A549 (cell line): ENCODE measurements around the gene P2RX6. TPM values are rescaled to one million over a fixed set of nuclear protein-coding genes. Genes with fewer than 3 reads are reported as not detected.

Experiments
- ATAC-seq, 2 experiments: fragments of 200-7000 bp in 1 of 2; fragments of >200 bp in 1 of 2; cut with Nextera tagmentation in 1 of 2; cut with Tn5 transposase in 1 of 2; 3 replicates each; pipeline versions ENCODE4 v1.8.0 to v1.9.1; 2018 to 2020; ENCODE audit warnings: mild to moderate bottlenecking in 1 of 2, moderate library complexity in 1 of 2
- CTCF ChIA-PET: fragments of 300-600 bp; sonication (Branson Sonifier 250); formaldehyde crosslinking; extraction: SDS; loops from one replicate; lab custom pipeline; 2021; ENCODE audit warnings: antibody characterized with exemption, inconsistent platforms; lab: Yijun Ruan, JAX
- POLR2A ChIA-PET: fragments of 350-600 bp; formaldehyde crosslinking; extraction: SDS; loops from one replicate; lab custom pipeline; 2021; ENCODE audit warnings: antibody characterized with exemption, inconsistent platforms; lab: Yijun Ruan, JAX
- DNase-seq, 2 experiments: peaks; one replicate each; pipeline versions ENCODE4 v3.0.0 to v3.0.0-alpha.2; 2011 to 2016; ENCODE audit warnings: low read depth in 1 of 2, low spot score in 1 of 2
- FAIRE-seq: peaks from 2 replicates; lab custom pipeline; 2011; peaks lifted over from hg19 to GRCh38; lab: Jason Lieb, UNC
- H3K27ac ChIP-seq, 2 experiments: fragments of >200 bp; sonication (Bioruptor Twin); formaldehyde crosslinking; 3 replicates each; pipeline ENCODE4 v1.5.1; 2016 to 2017
- H3K4me1 ChIP-seq: fragments of >200 bp; sonication (Bioruptor Twin); formaldehyde crosslinking; 3 replicates; pipeline ENCODE4 v1.6.1; 2016
- H3K4me2 ChIP-seq: fragments of >200 bp; sonication (Bioruptor Twin); formaldehyde crosslinking; 3 replicates; pipeline ENCODE4 v1.6.1; 2016
- H3K4me3 ChIP-seq: fragments of >200 bp; sonication (Bioruptor Twin); formaldehyde crosslinking; 3 replicates; pipeline ENCODE4 v1.5.1; 2016
- H3K9me3 ChIP-seq: fragments of >200 bp; sonication (Bioruptor Twin); formaldehyde crosslinking; 3 replicates; pipeline ENCODE4 v1.6.1; 2016
- CBX8 ChIP-seq: fragments of 200-600 bp; sonication (generic); IDR thresholded peaks from 2 replicates; pipeline ENCODE4 v1.6.1; 2016
- E2F6 ChIP-seq: IDR thresholded peaks from 2 replicates; pipeline ENCODE4 v1.6.1; 2012; ENCODE audit warnings: low read depth, borderline replicate concordance
- ELK1 ChIP-seq: fragments of 150-350 bp; IDR thresholded peaks from 2 replicates; pipeline ENCODE4 v1.6.1; 2014; ENCODE audit warnings: low read depth, mild to moderate bottlenecking, low read length
- ESRRA ChIP-seq: fragments of 150-350 bp; IDR thresholded peaks from 2 replicates; pipeline ENCODE4 v1.6.1; 2014; ENCODE audit warnings: mild to moderate bottlenecking, low read length, borderline replicate concordance
- FOSL2 ChIP-seq, 2 experiments: fragments of 450-650 bp in 1 of 2; fragments of >200 bp in 1 of 2; sonication (Bioruptor Twin) in 1 of 2; formaldehyde crosslinking; IDR thresholded peaks; 2 replicates each; pipeline versions ENCODE4 v1.5.0 to v1.6.1; 2016 to 2020; ENCODE audit warnings: mild to moderate bottlenecking in 1 of 2, moderate library complexity in 1 of 2
- HES2 ChIP-seq: fragments of >200 bp; sonication (Bioruptor Twin); formaldehyde crosslinking; IDR thresholded peaks from 2 replicates; pipeline ENCODE4 v1.6.1; 2016
- HOXA7 ChIP-seq: fragments of 250-450 bp; sonication (Bioruptor Pico); IDR thresholded peaks from 2 replicates; pipeline ENCODE4 v1.5.0; 2020; ENCODE audit warnings: mild to moderate bottlenecking, moderate library complexity
- MAZ ChIP-seq: fragments of 150-350 bp; IDR thresholded peaks from 2 replicates; pipeline ENCODE4 v1.6.1; 2014; ENCODE audit warnings: antibody characterized with exemption, low read depth, low read length, borderline replicate concordance
- NR3C1 ChIP-seq: fragments of >200 bp; sonication (Bioruptor Twin); formaldehyde crosslinking; IDR thresholded peaks from 3 replicates; pipeline ENCODE4 v1.6.1; 2017
- RAD21 ChIP-seq, 2 experiments: fragments of >200 bp in 1 of 2; sonication (Bioruptor Twin) in 1 of 2; formaldehyde crosslinking in 1 of 2; IDR thresholded peaks in 1 of 2; conservative IDR thresholded peaks in 1 of 2; 2 replicates in 1 of 2; 3 replicates in 1 of 2; pipeline ENCODE4 v1.6.1; 2012 to 2018; ENCODE audit warnings: inconsistent platforms in 1 of 2
- RARB ChIP-seq: fragments of 250-450 bp; sonication (Bioruptor Pico); IDR thresholded peaks from 2 replicates; pipeline ENCODE4 v1.8.0; 2021; ENCODE audit warnings: mild to moderate bottlenecking, moderate library complexity
- TFCP2L1 ChIP-seq: fragments of 250-450 bp; sonication (Bioruptor Pico); IDR thresholded peaks from 2 replicates; pipeline ENCODE4 v1.5.0; 2021; ENCODE audit warnings: mild to moderate bottlenecking
- USF2 ChIP-seq: fragments of 450-650 bp; IDR thresholded peaks from 2 replicates; pipeline ENCODE4 v1.6.1; 2014; ENCODE audit warnings: antibody characterized with exemption
- WGBS: methylation state at CpG from one replicate; pipeline ENCODE4 v1.1.6; 2017; ENCODE audit errors: missing lambda C conversion rate; 5-methylcytosine and 5-hydroxymethylcytosine counted together
- polyA plus RNA-seq, 4 experiments: library from polyadenylated mRNA; depleted of rRNA in 3 of 4; stranded (reverse); fragments of >200 nt; fragmentation: RNase III in 1 of 4; extraction: RNeasy Plus Mini Kit Qiagen cat#74134 plus additional on column Dnase treatment in 1 of 4; gene quantifications; 2 replicates in 3 of 4; 3 replicates in 1 of 4; pipeline ENCODE4 v1.2.3, GENCODE V29; 2011 to 2017
- TF ChIP-seq, protein P1 (sequence below): fragments of 250-450 bp; sonication (Bioruptor Pico); IDR thresholded peaks from 2 replicates; pipeline ENCODE4 v1.5.0; 2021; ENCODE audit warnings: mild to moderate bottlenecking, moderate library complexity, borderline replicate concordance
- TF ChIP-seq, protein P2 (sequence below): IDR thresholded peaks from 2 replicates; pipeline ENCODE4 v1.6.1; 2012

P2RX6 gene
- polyA plus RNA-seq, 2 of the 4 experiments (the other 2 are of a cell fraction) = 0.67 to 0.92 TPM

DNA sequence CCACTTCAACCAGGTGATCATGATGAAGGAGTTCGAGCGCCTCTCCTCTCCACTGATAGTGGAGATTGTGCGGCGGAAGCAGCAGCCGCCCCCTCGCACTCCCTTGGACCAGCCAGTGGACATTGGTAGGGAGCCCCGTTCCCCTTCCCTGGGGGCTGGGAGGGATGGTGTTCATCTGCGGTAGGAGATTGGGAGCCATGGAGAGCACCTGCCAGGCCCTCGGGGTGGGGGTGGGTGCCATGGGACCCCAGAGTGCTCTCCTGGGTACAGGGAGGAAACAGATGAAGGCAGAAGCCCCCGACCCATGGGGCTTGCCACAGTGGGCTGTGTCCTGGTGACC lies 20.1 kb upstream of the P2RX6 start:
- H3K27ac ChIP-seq = no peak overlapping the region
- TF ChIP-seq, protein P1, sequence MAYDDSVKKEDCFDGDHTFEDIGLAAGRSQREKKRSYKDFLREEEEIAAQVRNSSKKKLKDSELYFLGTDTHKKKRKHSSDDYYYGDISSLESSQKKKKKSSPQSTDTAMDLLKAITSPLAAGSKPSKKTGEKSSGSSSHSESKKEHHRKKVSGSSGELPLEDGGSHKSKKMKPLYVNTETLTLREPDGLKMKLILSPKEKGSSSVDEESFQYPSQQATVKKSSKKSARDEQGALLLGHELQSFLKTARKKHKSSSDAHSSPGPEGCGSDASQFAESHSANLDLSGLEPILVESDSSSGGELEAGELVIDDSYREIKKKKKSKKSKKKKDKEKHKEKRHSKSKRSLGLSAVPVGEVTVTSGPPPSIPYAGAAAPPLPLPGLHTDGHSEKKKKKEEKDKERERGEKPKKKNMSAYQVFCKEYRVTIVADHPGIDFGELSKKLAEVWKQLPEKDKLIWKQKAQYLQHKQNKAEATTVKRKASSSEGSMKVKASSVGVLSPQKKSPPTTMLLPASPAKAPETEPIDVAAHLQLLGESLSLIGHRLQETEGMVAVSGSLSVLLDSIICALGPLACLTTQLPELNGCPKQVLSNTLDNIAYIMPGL (CRISPR knock-in tag) = no peak
- no CpG with 5 or more reads among the region's 10 CpGs for WGBS
- FAIRE-seq (no peak), ATAC-seq (no peak), DNase-seq (no peak)
- CTCF ChIA-PET = no interaction called here
- no peak overlapping the region for H3K4me2 ChIP-seq
- no peak overlapping the region for H3K4me3 ChIP-seq
- H3K4me1 ChIP-seq = no peaks in the 10 kb centered on the region
- POLR2A ChIA-PET = interaction anchor here (1.0 kb wide), 1 partner anchor 13 kb away, joined by 3 read pairs; the partner anchor contains the start of gene LZTR1
- H3K9me3 ChIP-seq = no peaks in the 10 kb centered on the region

DNA sequence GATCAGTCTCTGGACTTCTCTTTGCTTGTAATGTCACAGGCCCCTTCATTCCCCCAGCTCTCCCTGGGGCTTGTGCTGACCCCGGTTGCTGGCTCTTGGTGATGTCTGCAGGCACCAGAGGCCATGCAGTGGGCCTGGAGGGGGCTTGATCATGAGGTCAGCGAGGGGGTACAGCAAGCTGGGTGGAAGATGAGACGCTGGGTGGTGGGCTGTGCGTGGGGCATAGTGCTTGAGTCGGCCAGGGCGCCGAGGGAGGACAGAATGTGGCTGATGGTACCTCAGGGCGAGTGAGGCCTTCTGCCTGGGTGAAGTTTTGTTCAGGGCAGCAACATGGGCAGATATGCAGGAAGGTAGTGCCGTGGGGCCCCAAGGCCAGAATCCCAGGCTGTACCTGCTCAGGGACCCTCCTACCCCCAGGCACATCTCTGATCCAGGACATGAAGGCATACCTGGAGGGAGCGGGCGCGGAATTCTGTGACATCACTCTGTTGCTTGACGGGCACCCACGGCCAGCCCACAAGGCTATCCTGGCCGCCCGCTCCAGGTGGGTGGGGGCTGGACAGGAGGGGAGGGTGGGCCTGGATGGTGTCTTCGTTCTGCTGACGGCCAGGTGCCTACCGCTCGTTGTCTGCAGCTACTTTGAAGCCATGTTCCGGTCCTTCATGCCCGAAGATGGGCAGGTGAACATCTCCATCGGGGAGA lies 19.5 kb upstream of the P2RX6 start:
- DNase-seq (no peak), ATAC-seq (no peak)
- Histone ChIP-seq H3K4me2 (no peak overlapping the region), H3K27ac (no peak overlapping the region)
- TF ChIP-seq NR3C1 (no peak), USF2 (no peak), HOXA7 (no peak)
- TF ChIP-seq, all 56 proteins: peak for 0
- H3K9me3 ChIP-seq = no peaks in the 10 kb centered on the region
- ChIA-PET POLR2A (interaction anchor here (1.2 kb wide), 1 partner anchor 13 kb away, joined by 5 read pairs; the partner anchor contains the start of gene LZTR1), CTCF (no interaction called here)
- no peak for FAIRE-seq
- H3K4me3 ChIP-seq = no peak overlapping the region
- WGBS = 91% methylated on average over 14 of the region's 23 CpGs
- peaks cover 5% of the 10 kb centered on the region; the same call in 2 of the 3 replicates for H3K4me1 ChIP-seq

GRCh38 chr22:20996031-20996410 lies 18.9 kb upstream of the P2RX6 start:
- no peak for ATAC-seq
- H3K4me3 ChIP-seq = no peak overlapping the region
- no peak for FAIRE-seq
- H3K4me1 ChIP-seq = peaks cover 9% of the 10 kb centered on the region; the same call in 2 of the 3 replicates
- no peak overlapping the region for H3K4me2 ChIP-seq
- CTCF ChIA-PET = no interaction called here
- H3K9me3 ChIP-seq = no peaks in the 10 kb centered on the region
- no peak overlapping the region for H3K27ac ChIP-seq
- POLR2A ChIA-PET = interaction anchor here (1.2 kb wide), 1 partner anchor 14 kb away, joined by 5 read pairs; the partner anchor contains the start of gene LZTR1
- TF ChIP-seq NR3C1 (no peak), E2F6 (no peak), RAD21 (conservative IDR thresholded peaks at IDR 0.05 in 1 of 2, IDR thresholded peaks at IDR 0.05 in 1 of 2) (no peak)
- no peak for DNase-seq
- whole genome bisulfite sequencing = 94% methylated on average over 5 of the region's 10 CpGs

DNA sequence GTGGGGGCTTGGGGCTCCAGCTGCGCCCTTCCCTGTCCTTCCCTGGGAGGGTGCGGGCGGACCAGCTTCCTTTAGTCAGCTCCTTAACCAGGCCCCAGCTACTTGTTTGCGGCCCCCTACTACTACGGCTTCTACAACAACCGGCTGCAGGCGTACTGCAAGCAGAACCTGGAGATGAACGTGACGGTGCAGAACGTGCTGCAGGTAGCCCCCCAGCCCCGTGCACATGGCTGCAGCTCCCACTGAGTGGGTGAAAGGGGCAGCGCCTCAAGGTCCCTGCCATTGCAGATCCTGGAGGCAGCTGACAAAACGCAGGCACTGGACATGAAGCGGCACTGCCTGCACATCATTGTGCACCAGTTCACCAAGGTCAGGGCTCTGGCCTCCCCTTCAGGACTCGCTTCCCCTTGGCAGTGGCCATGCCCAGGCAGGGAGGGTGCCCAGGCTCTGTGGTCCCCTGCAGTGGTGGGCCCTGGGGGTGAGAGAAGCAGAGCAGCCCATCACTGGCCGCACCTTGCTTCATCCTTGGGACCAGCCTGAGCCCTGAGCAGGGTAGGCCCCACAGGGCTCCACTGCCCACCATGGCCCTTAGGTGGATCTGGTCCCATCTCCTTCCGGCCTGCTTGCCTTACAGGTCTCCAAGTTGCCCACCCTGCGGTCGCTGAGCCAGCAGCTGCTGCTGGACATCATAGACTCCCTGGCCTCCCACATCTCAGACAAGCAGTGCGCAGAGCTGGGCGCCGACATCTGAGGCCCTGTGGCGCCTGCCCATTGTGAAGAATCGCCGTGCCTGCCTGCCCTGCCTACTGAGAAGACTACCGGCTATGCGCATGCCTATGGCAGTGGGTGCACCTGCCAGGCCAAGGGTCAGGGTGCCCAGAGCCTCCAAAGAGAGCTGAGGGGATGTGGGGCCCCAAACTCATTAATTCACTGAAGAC lies 18.1 kb upstream of the P2RX6 start:
- CTCF ChIA-PET = no interaction called here
- H3K9me3 ChIP-seq = no peaks in the 10 kb centered on the region
- peaks cover 9% of the 10 kb centered on the region; the same call in 2 of the 3 replicates for H3K4me1 ChIP-seq
- TF ChIP-seq ELK1 (no peak), FOSL2 (IDR thresholded peaks at IDR 0.05) (no peak), FOSL2 (CRISPR knock-in tag; IDR thresholded peaks at IDR 0.05) (no peak), USF2 (no peak), RARB (CRISPR knock-in tag) (no peak), CBX8 (no peak), TFCP2L1 (CRISPR knock-in tag) (no peak), MAZ (no peak), ESRRA (no peak), HES2 (no peak)
- TF ChIP-seq, protein P2, sequence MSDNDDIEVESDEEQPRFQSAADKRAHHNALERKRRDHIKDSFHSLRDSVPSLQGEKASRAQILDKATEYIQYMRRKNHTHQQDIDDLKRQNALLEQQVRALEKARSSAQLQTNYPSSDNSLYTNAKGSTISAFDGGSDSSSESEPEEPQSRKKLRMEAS = no peak
- POLR2A ChIA-PET = interaction anchor here (1.2 kb wide), 1 partner anchor 15 kb away, joined by 5 read pairs; the partner anchor contains the start of gene LZTR1
- H3K4me3 ChIP-seq = no peak overlapping the region
- H3K4me2 ChIP-seq = no peak overlapping the region
- WGBS = 94% methylated on average over 13 of the region's 27 CpGs
- no peak for DNase-seq
- FAIRE-seq = no peak
- no peak overlapping the region for H3K27ac ChIP-seq
- no peak for ATAC-seq
